GM21423 (cell line): ENCODE results near the gene LRRC74A.

Experiments used
- ATAC-seq: cut with Tn5 transposase; IDR thresholded peaks from one replicate; pipeline ENCODE4 v1.9.1; 2021; ENCODE audit warnings: mild to moderate bottlenecking, moderate library complexity; ENCODE audit not compliant: unreplicated experiment

The LRRC74A gene

GRCh38 chr14:76844223-76844622 is 18.0 kb downstream of the LRRC74A start:
- ATAC-seq = no peak

DNA sequence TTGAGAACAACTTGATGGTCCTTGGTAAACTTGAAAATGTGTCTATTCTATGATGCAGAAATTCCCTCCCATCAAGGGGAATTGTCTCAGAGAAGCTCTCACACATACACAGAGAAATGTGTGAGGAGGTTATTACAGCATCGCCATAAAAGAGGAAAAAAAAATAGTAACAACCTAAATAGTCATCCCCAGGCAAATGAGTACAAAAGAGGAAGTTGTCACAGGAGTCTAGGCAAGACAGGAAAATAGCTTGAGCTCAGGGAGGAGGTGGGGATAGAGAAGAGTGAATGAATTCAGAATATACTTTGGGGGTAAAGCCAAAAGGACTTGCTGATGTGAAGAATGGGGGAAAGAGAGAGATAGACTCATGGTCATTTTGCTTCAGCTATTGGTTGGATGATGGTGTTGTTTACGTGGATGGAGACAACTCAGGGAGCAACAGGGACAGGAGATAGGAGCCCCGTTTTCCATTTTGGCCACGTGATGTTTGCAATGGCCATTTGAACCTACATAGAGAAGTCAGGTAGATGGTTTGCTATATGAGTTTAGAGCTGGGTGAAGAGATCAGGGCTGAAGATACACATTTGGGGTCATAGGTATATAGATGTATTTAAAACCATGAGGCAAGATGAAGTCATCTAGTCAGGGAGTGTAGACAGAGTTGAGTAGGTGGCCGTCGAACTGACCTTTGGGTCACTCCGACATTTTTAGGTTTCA is 20.3 kb downstream of the LRRC74A start:
- ATAC-seq = no peak

GRCh38 chr14:76848879-76849278 is 22.7 kb downstream of the LRRC74A start:
- ATAC-seq = no peak

DNA sequence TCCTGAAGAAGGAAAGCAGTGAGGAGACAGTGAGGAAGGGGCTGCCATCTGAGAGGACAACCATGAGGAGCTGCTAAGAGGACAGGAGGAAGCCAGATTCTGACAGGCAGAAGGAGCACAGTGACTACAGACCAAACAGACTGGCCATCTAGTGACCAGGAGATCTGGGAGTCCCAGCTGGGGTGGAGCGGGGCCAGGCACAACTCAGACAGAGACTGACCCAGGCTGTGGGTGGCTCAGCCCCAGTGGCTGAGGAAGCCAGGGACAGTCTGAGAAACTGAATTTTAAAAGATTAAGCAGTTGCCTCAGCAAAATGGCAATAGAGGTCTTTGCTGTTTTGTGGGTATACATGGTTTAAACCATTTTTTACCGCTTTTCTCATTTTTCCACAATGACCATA is 28.9 kb downstream of the LRRC74A start:
- ATAC-seq = no peak

- no peak for ATAC-seq
Measured at GRCh38 chr14:76856769-76857168, 30.6 kb downstream of the LRRC74A start.

DNA sequence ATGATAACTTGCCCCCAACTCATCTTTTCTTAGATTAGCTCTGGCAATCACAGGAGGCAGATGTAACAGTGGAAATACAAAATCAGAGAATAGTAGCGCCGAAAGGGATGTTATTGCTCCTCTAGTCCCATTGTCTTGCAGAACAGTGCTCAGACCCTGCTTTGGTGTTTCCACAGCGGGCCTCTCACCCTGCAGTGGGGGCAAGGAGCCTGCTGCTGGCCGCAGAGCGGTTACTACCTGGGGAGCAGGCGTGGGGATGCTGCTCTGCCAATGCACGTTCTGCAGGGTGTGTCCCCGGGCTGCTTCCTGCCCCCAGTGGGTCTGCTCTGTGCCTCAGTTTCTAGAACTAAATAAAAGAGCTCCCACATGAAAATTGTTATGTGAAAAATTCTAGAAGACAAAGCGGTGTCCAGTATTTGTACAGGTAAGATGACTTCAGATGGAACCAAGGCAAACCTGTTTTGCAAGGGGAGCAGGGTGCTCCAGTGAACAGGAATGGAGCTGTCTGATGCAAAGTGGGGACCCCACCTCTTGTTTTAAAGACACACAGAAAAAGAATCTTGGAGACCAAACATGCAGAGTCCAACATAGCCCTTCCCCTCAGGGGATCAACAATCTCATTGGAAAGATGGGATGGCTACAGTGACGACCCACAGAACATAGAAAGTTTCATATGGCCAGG is 35.5 kb downstream of the LRRC74A start:
- ATAC-seq = no peak

DNA sequence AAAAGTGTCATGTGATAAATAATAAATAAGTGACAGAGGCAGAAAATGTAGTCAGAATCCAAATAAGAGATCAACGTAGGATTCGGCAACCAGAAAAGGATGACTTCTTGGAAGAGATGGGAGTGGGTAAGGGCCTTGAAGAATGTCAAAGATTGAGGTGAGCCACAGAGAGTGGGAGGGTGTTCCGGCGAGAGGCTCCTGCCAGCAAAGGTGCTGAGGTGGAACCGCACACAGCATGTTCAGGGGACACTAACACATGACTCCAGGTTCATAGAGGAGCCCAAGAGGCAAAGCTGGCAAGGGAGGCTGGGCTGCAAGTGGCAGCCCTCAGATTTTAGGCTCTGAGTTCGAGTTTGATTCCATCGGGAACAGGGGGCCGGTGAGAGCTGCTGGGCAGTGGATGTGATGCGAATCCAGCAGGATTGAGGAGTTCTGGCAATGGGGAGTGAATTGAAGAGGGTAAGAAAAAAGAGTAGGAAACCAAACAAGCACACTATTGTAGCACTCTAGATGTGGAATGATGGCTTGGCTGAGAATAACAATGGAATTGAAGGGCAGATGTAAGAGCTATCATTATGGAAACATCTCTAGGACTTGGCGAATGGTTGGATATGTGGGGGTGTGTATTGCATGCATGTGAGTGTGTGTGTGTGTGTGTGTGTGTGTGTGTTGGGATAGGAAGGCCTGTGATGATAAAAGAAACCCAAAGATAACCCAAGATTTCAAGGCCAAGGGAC is 36.5 kb downstream of the LRRC74A start:
- no peak for ATAC-seq

DNA sequence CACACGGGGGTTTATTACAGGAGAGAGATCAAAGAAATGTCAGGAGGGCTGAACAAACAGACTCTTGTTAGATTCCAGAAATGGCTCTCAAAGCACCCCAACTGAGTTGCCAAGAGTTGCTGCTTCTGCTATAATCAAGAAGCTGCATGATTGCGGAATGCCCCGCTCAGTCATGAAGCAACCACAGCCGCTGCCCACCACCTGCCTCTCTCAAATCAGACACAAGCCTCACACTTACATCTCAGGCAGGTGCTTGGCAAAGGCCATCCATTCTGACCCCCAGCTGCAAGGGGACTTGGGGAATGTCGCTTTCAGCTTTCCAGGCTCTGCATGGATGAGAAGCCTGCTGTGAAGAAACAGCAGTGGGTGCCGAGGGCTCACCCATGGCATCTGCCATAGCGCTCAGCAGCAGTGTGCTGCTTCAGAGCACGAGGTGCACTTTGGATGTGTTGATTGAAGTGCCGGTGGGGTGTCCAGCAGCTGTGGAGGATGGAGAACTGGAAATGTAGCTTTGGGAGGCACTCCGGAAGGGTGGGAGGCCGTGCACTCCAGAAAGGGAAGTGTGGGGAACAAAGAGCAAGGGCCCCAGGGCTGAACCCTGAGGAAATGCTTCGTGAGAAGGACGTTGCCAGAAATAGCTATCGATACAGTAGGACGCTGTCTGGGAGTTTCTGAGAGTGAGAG is 37.7 kb downstream of the LRRC74A start:
- ATAC-seq = no peak

DNA sequence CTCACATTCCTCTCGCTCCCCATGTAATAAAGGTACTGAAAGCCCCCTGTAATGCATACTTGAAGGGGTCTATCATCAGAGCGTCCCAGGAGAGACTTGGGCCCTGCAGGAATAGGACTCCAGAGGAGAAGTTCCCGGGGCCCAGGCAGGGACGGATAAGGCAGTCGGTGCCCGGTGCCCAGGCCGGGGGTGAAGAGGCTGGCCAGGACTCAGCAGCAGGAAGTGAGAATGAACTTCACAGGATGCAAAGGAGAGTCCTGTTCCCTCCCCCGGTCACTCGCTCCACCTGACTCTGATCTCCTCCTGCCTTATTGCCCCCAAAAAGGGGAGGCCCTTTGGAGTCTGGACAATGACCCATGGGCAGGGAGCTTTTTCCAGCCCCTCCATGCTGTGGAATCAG is 40.2 kb downstream of the LRRC74A start:
- ATAC-seq = no peak

- ATAC-seq = no peak
Measured at GRCh38 chr14:76867516-76868453, 41.6 kb downstream of the LRRC74A start.

- ATAC-seq = no peak
Measured at GRCh38 chr14:76868454-76869170, 42.4 kb downstream of the LRRC74A start.

DNA sequence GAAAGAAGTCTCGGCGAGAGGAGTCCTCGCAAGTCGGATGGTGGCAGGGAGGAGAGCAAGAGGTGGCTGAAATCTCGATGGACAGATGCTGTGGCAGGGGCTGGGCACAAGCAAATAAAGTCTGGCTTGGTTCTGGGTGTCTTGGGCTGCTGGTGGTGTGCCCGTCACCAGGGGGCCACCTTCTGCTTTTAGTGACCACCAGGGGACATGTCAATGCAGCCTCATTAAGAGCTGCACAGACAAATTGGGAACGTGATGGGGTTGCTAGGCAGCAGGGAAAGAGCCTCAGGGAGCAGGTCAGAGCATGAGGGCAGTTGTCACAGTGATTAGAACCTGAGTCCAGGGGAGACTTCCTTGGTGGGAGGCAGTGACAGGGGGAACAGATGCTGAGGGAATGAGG is 44.0 kb downstream of the LRRC74A start:
- no peak for ATAC-seq

- ATAC-seq = no peak
Measured at GRCh38 chr14:76872796-76873432, 46.7 kb downstream of the LRRC74A start.

DNA sequence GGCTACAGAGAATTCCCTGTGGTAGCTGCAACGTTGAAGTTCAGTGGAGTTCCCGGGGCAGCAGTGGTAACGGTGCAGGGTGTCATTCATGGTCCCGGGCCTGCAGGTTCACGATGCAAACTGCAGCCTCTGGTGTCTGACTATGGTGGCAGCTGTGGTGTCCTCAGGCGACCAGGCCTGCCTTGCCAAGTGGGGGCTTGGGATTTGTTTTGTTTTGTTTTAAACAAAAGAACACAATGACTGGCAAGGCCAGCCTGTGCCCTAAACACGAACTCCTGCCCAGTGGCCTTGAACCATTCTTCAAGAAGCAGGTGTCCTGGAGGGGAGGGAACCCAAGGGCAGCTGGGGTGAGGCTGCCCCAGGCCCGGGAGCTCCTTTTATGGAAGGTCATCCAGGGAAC is 48.5 kb downstream of the LRRC74A start:
- no peak for ATAC-seq

- ATAC-seq = no peak
Measured at GRCh38 chr14:76876076-76876475, 49.9 kb downstream of the LRRC74A start.

GRCh38 chr14:76877871-76878270 is 51.7 kb downstream of the LRRC74A start:
- ATAC-seq = no peak

GRCh38 chr14:76880449-76880848 is 54.2 kb downstream of the LRRC74A start:
- ATAC-seq = no peak

DNA sequence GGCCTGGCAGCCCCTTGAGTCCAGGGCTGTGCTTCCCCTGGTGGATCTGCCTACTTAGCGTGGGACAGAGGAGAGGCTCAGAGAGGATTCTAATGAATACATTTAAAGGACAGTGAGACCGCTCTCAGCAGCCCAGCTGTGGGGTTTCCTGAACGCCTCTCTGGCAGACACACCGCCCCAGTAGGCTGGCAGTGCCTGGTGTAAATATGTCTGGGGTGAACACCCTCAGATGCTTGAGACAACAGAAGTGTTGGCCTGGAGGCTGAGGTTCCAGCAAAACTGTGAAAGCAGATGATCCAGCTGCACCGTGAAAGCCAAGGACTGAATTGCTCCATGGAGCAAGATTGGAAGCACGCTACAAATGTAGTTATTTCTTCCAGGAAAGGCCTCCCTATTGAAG is 55.1 kb downstream of the LRRC74A start:
- no peak for ATAC-seq

DNA sequence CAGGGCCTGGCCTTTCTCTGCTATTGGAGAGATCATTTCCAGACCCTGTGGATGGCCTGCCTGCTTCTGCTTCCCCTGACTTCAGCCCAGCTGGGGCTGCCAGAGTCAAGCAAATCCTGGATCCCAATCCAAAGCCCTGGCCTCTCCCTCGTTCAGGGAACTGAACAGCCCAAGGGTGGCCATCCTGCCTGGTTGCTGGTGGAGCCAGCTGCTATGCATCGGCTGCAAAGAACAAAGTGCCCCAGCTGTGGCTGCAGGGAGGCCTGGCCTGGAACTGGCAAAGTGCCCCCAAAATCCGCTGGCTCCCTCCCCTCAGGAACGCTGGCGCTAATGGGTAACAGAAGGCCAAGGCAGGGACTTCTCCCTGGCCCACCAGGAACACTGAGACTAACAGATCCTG is 56.4 kb downstream of the LRRC74A start:
- ATAC-seq = no peak
